NCI-H187 treated with DMSO at 0.1 percent for 48 hours (cell line): ENCODE data around the gene ITFG1.
"Not testable (repeated sequence)": the region's sequence is repeated elsewhere in the genome, so short reads cannot be mapped to it uniquely, and the experiment has no call there.

Source experiments
- DNase-seq: peaks from one replicate; lab custom pipeline; 2025; lab: John Stamatoyannopoulos, UW

ITFG1 gene

DNA sequence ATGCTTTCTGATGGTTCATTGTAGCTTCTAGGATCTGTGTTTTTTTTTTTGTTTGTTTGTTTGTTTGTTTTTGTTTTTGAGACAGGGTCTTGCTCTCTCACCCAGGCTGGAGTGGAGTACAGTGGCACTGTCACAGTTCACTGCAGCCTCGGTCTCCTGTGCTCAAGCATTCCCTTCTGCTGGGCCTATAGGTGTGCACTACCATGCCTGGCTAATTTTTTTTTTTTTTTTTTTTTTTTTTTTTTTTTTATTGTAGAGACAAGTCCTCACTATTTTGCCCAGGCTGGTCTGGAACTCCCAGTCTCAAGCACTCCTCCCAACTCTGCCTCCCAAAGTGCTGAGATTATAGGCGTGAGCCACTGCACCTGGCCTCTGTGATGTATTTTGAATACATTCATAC, 12.1 kb upstream of the ITFG1 start:
- DNase-seq, result not testable (repeated sequence)

DNA sequence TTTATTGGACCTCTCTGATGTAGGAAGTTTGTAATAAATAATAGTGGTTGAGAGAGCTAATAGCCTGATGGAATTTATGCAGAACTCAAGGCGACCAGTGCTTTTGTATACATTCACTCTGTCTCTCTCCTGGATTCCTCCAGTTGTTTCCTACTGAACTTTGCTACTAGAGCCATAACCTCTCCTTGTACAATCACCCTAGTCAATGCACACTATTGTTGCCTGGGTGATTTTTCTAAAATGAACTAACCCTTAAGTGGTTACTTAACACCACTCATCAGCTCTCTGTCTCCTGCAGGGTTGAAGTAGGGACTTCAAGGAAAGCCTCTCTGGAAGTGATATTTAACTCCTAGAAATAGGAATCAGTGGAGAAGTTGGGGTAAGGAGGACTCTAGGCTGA, 9.9 kb upstream of the ITFG1 start:
- no peak for DNase-seq

DNA sequence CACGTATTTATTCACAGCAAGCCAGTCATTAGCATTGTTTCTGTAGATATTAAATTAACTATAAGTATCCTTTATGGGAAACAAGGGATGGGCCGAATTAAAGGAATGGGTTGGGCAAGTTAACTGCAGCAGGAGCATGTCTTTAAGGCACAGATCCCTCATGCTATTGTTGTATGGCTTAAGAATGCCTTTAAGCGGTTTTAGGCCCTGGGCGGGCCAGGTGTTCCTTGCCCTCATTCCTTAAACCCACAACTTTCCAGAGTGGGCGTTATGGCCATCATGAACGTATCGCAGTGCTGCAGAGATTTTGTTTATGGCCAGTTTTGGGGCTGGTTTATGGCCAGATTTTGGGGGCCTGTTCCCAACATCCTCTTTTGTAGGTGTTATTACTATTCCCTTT, 9.3 kb upstream of the ITFG1 start:
- no peak for DNase-seq

DNA sequence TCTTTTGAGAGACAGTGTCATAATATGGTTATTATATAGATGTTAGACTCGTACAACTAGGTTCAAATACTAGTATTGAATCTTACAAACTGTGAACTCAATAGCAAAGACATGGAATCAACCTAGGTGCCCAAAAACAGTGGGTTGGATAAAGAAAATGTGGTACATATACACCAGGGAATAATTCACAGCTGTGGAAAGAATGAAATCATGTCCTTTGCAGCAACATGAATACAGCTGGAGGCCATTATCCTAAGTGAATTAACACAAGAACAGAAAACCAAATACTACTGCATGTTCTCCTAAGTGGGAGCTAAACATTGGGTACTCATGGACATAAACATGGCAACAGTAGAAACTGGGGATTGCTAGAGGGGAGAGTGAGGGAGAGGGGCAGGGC, 8.4 kb upstream of the ITFG1 start:
- DNase-seq, result no peak

DNA sequence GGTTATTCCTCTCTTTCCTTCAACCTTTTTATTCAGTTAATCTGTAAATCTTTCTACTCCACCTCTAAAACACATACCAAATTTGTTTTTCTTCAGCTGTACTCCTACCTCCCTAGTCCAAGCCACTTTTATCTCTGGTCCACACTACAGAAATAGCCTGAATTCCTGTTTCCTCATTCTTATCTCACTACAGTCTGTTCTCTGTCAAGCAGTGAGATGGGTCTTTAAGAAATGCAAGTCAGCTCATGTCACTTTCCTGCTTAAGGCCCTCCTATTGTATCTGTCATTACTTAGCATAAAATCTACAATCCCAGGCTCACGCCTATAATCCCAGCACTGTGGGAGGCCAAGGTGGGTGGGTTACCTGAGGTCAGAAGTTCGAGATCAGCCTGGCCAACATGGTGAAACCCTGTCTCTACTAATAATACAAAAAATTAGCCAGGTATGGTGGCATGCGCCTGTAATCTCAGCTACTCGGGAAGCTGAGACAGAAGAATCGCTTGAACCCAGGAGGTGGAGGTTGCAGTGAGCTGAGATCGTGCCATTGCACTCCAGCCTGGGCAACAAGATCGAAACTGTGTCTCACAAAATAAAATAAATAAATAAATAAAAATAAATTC, 7.3 kb upstream of the ITFG1 start:
- not testable (repeated sequence) for DNase-seq

DNA sequence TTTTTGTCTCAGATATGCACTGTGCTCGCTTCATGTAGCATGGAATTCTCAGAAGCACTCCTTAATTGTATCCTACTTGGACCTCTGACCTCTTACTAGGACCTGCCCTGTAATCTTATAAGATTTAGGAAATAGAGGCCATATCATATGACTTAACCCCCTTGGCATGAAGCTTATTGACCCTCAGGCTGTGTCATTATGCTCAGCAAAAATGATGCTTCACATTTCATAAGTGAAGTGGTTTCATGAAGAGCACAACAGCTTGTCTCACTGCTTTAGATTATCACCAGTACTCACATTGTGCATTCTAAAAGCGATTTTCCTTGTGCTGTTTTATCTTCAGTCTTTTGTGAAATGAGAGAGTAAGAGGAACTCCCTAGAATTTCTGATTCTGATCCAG, 6.6 kb upstream of the ITFG1 start:
- no peak for DNase-seq

DNA sequence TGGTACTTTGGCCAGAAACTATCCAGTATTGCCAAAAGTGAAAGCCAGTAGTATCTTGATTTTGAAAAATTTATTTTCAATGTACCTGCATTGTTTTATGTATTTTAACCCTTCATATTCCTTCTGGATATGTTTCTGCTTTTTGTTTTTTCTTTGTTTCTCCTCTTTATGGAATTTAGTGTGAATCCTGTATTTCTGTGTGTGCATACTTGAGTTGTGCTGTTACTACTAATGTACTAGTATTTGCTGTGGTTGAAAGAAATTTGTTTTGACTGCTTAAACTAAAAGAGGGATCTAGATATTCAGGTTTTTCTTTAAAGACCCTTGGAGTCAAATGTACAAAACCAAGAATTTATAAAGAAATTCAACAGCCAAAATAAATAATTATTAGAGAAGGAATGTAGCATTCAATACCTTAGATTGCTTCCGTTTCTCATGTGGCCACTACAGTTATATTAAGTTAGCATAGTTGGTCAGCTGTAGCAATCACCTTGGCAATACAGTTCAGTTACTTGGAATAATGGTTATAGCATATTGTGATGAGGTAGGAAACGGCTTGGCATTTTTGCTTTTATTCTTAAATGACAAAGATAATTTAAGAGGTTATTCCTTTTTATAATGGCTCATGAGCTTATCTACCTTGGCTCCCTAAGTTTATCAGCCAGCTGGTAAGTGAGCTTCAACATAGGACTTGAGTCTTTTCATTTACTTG, 5.2 kb upstream of the ITFG1 start:
- DNase-seq, result no peak

DNA sequence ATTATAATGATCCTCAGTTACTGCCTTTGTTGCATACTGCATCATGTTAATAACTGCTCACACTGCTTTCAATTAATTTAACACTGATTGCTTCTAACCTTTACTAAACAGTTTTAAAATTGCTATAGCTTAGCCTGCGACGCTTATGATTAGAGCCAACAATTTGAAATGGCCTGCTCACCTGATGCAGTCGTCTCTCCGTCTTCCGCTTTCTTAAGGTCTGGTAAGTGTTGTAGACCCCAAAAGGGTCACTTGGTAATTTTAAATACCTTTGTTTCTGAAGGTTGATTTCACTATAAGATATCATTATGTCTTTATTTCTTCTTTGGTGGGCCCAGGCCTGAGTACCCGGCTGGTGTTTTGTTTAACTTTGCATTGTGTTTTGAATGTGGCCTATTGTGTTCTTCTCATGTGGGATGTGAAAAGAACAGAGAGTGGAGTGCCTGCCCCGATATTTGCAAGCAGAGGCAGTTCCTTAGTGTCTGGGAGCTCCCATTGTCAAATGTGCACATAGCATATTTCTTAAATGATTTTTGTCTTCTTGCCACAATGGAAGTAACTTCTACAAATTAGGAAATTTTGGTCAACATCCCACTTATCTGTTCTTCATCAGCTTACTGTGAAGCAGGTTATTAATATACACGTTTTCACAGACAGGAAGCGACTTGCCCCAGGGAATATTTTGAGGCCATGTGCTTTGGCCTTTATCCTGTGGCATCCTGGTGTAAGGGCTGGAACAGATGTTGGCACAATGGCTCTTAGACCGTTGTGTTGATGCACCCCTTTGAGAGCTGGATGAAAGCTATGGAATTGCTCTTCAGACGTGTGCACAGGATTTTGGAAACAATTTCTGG, 3.1 kb upstream of the ITFG1 start:
- no peak for DNase-seq

DNA sequence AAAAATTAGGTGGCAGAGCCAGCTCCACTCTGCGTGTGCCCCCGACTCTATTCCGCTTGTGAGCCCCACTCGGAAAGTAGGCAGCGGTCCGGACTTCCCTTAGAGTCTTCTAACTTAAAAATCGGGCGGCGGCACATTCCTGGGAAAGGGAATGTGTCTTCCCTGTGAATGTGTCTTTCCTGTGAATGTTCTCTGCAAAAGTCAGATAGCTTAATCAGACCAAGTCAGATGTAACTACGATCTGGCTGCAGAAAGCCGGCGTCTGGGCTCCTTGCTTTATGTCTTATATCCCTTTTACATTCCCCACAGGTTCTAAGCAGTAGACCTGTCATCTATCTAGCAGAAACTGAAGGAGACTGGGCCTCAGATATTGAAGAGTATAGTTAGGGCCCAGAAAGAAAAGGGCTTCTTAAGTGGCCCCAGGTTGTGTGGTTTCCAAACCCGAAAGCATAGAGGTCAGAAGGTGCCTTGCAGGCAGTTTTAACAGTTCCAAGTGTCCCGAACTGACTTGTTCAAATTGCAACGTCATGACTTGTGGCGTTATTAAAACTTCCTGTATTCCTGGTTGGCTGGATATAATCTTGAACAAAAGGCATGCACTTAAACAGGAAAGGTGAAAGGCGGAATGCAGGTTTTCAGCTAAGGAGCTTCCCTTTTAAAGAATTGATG, 869 bp upstream of the ITFG1 start:
- DNase-seq, result no peak

DNA sequence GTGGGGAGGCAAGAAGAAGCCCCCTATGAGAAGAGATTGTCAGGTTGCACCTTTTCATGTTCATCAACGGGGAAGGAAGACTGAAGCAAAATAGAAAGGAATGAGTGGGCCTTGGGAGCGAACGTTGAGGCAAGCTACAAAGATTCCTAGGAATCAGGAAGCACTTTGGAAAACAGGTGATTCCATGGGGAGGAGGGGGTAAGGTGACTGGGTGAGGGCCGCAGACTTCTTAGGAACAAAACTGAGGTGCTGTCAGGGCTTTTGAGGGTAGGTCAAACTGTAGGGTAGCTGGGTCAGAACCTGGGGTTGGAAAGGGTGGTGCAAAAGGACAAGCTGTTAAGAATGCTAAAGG, 528 bp downstream of the ITFG1 start:
- no peak for DNase-seq

DNA sequence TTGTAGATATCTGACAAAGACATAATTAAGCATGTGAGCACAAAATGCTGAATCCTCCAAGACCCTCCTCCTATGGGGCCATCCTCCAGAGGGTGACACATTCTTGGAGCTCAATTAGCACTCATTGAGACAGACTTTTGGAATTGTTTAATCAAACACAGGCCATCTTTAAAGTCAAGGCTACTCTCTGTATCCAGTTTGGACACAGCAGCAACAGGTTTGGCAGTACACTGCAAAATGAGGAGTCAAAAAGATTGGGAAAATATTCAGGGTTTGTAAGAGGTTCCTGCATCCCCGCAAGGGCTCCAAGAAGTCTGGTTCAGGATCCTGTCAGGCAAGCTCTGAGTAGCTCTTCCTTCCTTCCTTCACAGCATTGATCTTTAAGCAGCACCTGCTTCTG, 1.3 kb downstream of the ITFG1 start:
- DNase-seq, result no peak

DNA sequence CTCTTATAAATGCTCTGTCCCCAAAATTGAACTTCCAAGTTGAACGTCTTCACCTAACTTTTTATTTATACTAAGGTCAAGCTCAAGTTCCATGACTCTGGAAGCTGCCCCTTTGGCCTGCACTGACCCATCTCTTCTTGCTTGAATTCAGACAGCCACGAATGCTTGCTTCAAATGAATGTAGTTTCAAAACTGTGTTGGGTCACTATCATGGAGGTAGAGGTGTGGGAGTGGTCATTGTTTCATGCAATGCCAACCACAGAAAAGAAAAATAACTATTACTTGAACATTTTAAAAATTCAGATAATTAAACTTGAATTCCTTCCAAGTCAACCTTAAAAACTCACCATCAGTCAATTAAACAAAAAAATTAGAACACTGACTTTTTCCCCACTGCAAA, 2.5 kb downstream of the ITFG1 start:
- no peak for DNase-seq

DNA sequence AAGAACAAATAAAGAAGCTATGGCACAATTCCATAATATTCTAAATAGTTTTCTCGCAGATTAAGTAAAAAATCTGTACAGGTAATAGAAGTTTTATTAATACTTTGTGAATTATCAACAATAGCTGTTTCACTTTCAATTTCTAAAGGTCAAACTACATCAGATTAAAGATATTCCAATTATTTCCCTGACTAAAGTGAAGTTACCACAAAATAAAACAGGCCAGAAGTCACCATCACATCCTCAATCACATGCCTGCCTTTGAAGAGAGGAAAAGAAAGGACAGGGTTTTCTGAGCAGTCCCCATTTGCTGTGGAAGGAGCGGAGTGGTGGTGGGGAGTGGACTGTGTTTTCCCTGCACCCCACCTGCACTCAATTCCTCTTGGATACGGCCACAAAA, 11.1 kb downstream of the ITFG1 start:
- DNase-seq, result no peak

DNA sequence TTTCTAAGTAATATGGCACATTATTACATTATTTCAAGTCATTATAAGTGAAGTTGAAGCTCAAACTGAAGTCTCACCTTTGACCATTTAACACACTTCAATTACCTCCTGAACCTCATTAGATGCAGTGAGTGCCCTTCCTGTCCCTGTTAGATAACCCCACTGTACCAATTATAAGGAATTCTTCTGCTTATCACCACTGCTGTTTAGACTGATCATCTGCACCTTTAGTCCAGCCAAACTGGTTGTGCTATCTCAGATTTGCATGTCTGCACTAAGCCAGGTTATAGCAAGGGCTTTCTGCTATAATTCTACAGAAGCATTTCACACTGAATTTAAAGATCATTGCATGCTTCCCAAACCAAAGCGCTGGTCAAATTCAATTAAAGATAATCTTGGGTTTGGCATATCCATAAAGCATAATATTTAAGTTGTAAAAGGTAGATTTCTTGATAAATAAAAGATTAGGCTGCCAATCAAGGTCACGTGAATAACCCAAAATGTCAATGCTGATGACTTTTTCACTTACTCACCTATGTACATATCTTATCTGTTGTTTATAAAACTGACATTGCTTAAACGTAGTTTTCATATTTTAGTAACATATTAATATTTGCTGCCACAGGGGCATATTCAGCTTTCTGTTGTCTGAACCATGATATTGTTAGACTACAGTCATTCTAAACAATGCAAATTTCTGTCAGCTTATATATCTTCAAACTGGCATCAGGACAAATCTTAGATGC, 11.9 kb downstream of the ITFG1 start:
- DNase-seq, result no peak

DNA sequence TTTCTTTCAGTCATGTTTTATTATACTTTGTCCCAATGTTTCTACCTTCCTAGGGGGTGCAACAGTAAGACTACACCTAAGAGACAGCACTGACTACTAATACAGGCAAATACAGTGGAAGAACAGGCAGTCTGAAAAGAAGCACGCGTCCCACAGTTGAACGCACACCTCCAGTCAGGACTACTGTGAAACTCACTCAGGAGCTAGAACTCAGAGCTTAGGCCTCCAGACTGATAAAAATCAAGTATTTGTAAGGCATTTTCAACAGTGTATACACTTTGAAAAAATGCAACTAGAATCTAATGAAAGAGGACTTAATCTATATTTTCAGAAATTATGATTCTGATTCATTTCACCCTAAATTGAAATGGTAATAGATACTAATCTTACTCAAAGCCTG, 14.4 kb downstream of the ITFG1 start:
- DNase-seq, result no peak

DNA sequence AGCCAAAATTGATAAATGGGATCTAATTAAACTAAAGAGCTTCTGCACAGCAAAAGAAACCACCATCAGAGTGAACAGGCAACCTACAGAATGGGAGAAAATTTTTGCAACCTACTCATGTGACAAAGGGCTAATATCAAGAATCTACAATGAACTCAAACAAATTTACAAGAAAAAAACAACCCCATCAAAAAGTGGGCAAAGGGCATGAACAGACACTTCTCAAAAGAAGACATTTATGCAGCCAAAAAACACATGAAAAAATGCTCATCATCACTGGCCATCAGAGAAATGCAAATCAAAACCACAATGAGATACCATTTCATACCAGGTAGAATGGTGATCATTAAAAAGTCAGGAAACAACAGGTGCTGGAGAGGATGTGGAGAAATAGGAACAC, 18.0 kb downstream of the ITFG1 start:
- DNase-seq, result not testable (repeated sequence)

DNA sequence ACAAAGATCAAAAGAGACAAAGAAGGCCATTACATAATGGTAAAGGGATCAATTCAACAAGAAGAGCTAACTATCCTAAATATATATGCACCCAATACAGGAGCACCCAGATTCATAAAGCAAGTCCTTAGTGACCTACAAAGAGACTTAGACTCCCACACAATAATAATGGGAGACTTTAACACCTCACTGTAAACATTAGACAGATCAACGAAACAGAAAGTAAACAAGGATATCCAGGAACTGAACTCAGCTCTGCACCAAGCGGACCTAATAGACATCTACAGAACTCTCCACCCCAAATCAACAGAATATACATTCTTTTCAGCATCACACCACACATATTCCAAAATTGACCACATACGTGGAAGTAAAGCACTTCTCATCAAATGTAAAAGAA, 20.8 kb downstream of the ITFG1 start:
- DNase-seq, result not testable (repeated sequence)

DNA sequence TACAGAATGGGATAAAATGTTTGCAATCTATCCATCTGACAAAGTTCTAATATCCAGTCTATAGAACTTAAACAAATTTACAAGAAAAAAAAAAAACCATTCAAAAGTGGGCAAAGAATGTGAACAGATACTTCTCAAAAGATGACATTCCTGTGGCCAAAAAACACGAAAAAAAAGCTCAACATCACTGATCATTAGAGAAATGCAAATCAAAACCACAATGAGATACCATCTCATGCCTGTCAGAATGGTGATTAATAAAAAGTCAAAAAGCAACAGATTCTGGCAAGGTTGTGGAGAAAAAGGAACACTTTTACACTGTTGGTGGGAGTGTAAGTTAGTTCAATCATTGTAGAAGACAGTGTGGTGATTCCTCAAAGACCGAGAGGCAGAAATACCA, 26.6 kb downstream of the ITFG1 start:
- DNase-seq, result not testable (repeated sequence)

DNA sequence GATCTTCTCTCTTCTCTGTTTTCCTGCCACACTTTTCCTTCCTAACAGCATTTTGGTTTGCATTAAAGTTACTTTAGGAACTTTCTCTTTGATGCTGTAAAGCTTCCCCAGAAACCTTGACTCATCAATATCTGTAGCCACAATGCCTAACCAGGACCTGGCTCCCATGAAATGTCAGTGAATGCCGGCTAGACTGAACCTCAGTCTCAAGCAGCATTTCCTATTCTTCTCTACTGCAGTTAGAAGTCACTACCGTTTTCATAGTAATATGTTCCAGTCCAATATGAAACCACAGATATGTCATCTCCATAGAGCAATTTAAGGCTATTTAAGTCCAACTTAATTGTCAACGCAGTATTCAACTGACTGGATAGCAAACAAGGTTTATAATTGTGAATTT, 28.9 kb downstream of the ITFG1 start:
- DNase-seq, result no peak

DNA sequence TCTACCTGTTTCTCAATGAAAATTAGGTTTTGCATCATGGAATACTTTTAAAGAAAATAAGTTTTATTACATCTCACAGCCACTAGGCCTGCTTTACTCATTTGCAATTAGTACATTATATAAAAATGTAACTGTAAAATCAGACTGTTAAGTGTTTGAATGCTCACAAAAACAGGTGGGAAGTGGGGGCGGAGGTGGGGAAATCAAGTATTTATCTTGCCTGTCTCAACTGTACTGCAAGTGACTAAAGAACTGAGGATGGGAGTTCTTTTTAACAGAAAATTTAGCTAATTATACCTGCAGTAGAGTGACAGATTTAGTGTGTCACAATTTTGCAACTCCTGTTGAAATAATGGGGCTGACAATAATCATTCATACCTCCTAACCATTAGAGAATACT, 34.1 kb downstream of the ITFG1 start:
- no peak for DNase-seq

DNA sequence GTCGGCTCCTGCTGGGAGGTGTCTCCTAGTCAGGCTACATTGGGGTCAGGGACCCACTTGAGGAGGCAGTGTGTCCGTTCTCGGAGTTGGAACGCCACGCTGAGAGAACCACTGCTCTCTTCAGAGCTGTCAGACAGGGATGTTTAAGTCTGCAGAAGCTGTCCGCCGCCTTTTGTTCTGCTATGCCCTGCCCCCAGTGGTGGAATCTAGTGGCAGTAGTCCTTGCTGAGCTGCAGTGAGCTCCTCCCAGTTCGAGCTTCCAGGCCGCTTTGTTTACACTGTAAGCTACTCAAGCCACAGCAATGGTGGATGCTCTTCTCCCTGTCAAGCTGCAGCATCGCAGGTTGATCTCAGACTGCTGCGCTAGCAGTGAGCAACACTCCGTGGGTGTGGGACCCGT, 36.0 kb downstream of the ITFG1 start:
- no peak for DNase-seq

DNA sequence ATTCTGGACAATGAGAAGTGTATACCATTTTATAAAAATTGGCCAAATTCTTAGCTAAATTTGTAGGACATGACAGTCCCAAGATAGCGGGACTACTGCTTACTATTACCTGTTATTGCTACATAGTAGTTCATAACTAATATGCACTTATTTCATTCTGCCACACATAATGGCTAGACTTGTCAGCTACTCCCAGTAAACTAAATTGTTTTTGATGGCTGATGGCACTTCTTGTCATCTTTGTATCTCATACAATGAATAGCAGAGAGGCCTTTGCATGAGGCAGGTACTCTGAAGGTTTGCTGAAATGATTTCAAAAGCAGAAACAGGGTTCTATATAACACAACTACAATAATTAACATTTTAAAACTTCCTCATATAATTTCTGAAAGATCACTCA, 44.0 kb downstream of the ITFG1 start:
- no peak for DNase-seq
